H9 (cell line): ENCODE measurements around the gene ARFGAP1. TPM values are rescaled to one million over a fixed set of nuclear protein-coding genes. Genes with fewer than 3 reads are reported as not detected.

Source experiments
- DNase-seq: peaks from one replicate; pipeline ENCODE4 v3.0.0-alpha.2; 2017
- H2AFZ ChIP-seq: one replicate; pipeline ENCODE4 v1.6.1; 2013; ENCODE audit warnings: mild to moderate bottlenecking, low read length, control low read depth, moderate library complexity
- H2AK5ac ChIP-seq: 2 replicates; pipeline ENCODE4 v1.6.1; 2013; ENCODE audit warnings: low read length, control low read depth, mixed read lengths; ENCODE audit not compliant: insufficient read length
- H2BK120ac ChIP-seq: one replicate; pipeline ENCODE4 v1.6.1; 2013; ENCODE audit warnings: low read depth, mild to moderate bottlenecking, low read length, control low read depth, inconsistent platforms; ENCODE audit not compliant: poor library complexity, severe bottlenecking
- H2BK12ac ChIP-seq: 2 replicates; pipeline ENCODE4 v1.6.1; 2013; ENCODE audit warnings: low read length, control low read depth, mixed read lengths, low read depth; ENCODE audit not compliant: insufficient read length
- H2BK15ac ChIP-seq: 2 replicates; pipeline ENCODE4 v1.6.1; 2013; ENCODE audit warnings: low read depth, low read length, control low read depth
- H2BK20ac ChIP-seq: one replicate; pipeline ENCODE4 v1.6.1; 2013; ENCODE audit warnings: low read depth, mild to moderate bottlenecking, low read length, control low read depth, inconsistent platforms; ENCODE audit not compliant: poor library complexity, severe bottlenecking
- H2BK5ac ChIP-seq: 2 replicates; pipeline ENCODE4 v1.6.1; 2013; ENCODE audit warnings: low read length, control low read depth, mixed read lengths; ENCODE audit not compliant: insufficient read length
- H3K14ac ChIP-seq: 2 replicates; pipeline ENCODE4 v1.6.1; 2013; ENCODE audit warnings: low read length, control low read depth; ENCODE audit not compliant: insufficient read depth
- H3K18ac ChIP-seq: 2 replicates; pipeline ENCODE4 v1.6.1; 2013; ENCODE audit warnings: low read depth, mild to moderate bottlenecking, mixed read lengths, low read length, control low read depth; ENCODE audit not compliant: insufficient read length
- H3K23ac ChIP-seq: 2 replicates; pipeline ENCODE4 v1.6.1; 2013; ENCODE audit warnings: low read length, control low read depth, mixed read lengths, low read depth; ENCODE audit not compliant: insufficient read length
- H3K23me2 ChIP-seq: 2 replicates; pipeline ENCODE4 v1.6.1; 2013; ENCODE audit warnings: low read depth, mild to moderate bottlenecking, mixed read lengths, low read length, control low read depth; ENCODE audit not compliant: insufficient read length, poor library complexity, severe bottlenecking
- H3K27ac ChIP-seq: 2 replicates; pipeline ENCODE4 v1.5.1; 2013; ENCODE audit warnings: low read length, control low read depth, mixed read lengths, low read depth; ENCODE audit not compliant: insufficient read length
- H3K27me3 ChIP-seq: 2 replicates; pipeline ENCODE4 v1.6.1; 2013; ENCODE audit warnings: low read length, control low read depth, inconsistent platforms; ENCODE audit not compliant: insufficient read depth
- H3K4ac ChIP-seq: 2 replicates; pipeline ENCODE4 v1.6.1; 2013; ENCODE audit warnings: low read depth, mild to moderate bottlenecking, control low read depth, inconsistent platforms, low read length, moderate library complexity
- H3K4me1 ChIP-seq: 2 replicates; pipeline ENCODE4 v1.6.1; 2013; ENCODE audit warnings: low read length, control low read depth, inconsistent platforms; ENCODE audit not compliant: insufficient read depth
- H3K4me2 ChIP-seq: 2 replicates; pipeline ENCODE4 v1.6.1; 2013; ENCODE audit warnings: low read length, control low read depth, mixed read lengths; ENCODE audit not compliant: insufficient read length, insufficient read depth
- H3K56ac ChIP-seq: 2 replicates; pipeline ENCODE4 v1.6.1; 2013; ENCODE audit warnings: low read depth, mild to moderate bottlenecking, mixed read lengths, low read length, control low read depth; ENCODE audit not compliant: insufficient read length
- H3K79me1 ChIP-seq: 2 replicates; pipeline ENCODE4 v1.6.1; 2013; ENCODE audit warnings: low read depth, mild to moderate bottlenecking, moderate library complexity, low read length, control low read depth, inconsistent platforms; ENCODE audit not compliant: insufficient read depth, poor library complexity, severe bottlenecking
- H3K79me2 ChIP-seq: 2 replicates; pipeline ENCODE4 v1.6.1; 2013; ENCODE audit warnings: low read length, control low read depth, inconsistent platforms; ENCODE audit not compliant: insufficient read depth
- H3K9ac ChIP-seq: 2 replicates; pipeline ENCODE4 v1.6.1; 2013; ENCODE audit warnings: low read length, control low read depth, mixed read lengths; ENCODE audit not compliant: insufficient read length; ENCODE audit errors: extremely low read depth
- H3K9me3 ChIP-seq: one replicate; pipeline ENCODE4 v1.6.1; 2013; ENCODE audit warnings: low read depth, low read length, inconsistent platforms; ENCODE audit not compliant: control insufficient read depth
- H3T11ph ChIP-seq: one replicate; pipeline ENCODE4 v1.6.1; 2013; ENCODE audit warnings: mild to moderate bottlenecking, low read length, control low read depth, inconsistent platforms
- H4K20me1 ChIP-seq: one replicate; pipeline ENCODE4 v1.6.1; 2013; ENCODE audit not compliant: control insufficient read depth, insufficient read length, insufficient read depth
- H4K5ac ChIP-seq: 2 replicates; pipeline ENCODE4 v1.6.1; 2013; ENCODE audit warnings: low read depth, mild to moderate bottlenecking, mixed read lengths, low read length, control low read depth; ENCODE audit not compliant: insufficient read length
- H4K8ac ChIP-seq: replicated peaks from 2 replicates; pipeline ENCODE4 v1.6.1; 2013; ENCODE audit warnings: low read length, control low read depth, mixed read lengths, low read depth; ENCODE audit not compliant: insufficient read length
- H4K91ac ChIP-seq: 2 replicates; pipeline ENCODE4 v1.6.1; 2013; ENCODE audit warnings: low read depth, mild to moderate bottlenecking, moderate library complexity, mixed read lengths, low read length, control low read depth; ENCODE audit not compliant: insufficient read length
- H3K27ac Mint-ChIP-seq, 3 experiments: 2 replicates in 2 of 3; 3 replicates in 1 of 3; pipeline ENCODE4 v1.8.0; 2020 to 2021; ENCODE audit warnings: mixed read lengths in 3 of 3, mild to moderate bottlenecking in 1 of 3, moderate library complexity in 1 of 3
- H3K27me3 Mint-ChIP-seq: 2 replicates; pipeline ENCODE4 v1.8.0; 2021; ENCODE audit warnings: low read depth, mild to moderate bottlenecking, moderate library complexity, mixed read lengths
- H3K36me3 Mint-ChIP-seq, 3 experiments: 2 replicates in 2 of 3; 3 replicates in 1 of 3; pipeline ENCODE4 v1.8.0; 2020 to 2021; ENCODE audit warnings: low read depth in 3 of 3, mixed read lengths in 3 of 3; ENCODE audit not compliant: insufficient read depth in 1 of 3
- H3K4me1 Mint-ChIP-seq, 2 experiments: 2 replicates each; pipeline ENCODE4 v1.8.0; 2020; ENCODE audit warnings: mixed read lengths in 2 of 2
- H3K4me3 Mint-ChIP-seq, 2 experiments: 2 replicates in 1 of 2; 3 replicates in 1 of 2; pipeline ENCODE4 v1.8.0; 2020 to 2021; ENCODE audit warnings: mild to moderate bottlenecking in 2 of 2, mixed read lengths in 2 of 2, moderate library complexity in 1 of 2
- H3K9me3 Mint-ChIP-seq, 2 experiments: 2 replicates in 1 of 2; 3 replicates in 1 of 2; pipeline ENCODE4 v1.8.0; 2020; ENCODE audit warnings: mild to moderate bottlenecking in 2 of 2, mixed read lengths in 2 of 2, moderate library complexity in 1 of 2
- CTCF ChIP-seq: fragments of 200-600 bp; sonication (generic); conservative IDR thresholded peaks from 3 replicates; pipeline ENCODE4 v1.8.0; 2021; ENCODE audit warnings: antibody characterized with exemption, mild to moderate bottlenecking
- WGBS: extraction: QIAGEN DNeasy Blood & Tissue Kit; methylation state at CpG from one replicate; pipeline ENCODE4 v1.1.7; 2013; ENCODE audit warnings: missing lambda C conversion rate, low lambda C conversion rate, mixed read lengths; ENCODE audit not compliant: insufficient read length; ENCODE audit errors: extremely low coverage; 5-methylcytosine and 5-hydroxymethylcytosine counted together
- total RNA-seq: library from RNA; stranded (reverse); gene quantifications from 2 replicates; pipeline ENCODE4 v1.2.1, GENCODE V29; 2021

Gene ARFGAP1
- total RNA-seq, 1 experiment from 2014 or later, result 114 TPM

GRCh38 chr20:63295422-63295821, 22.8 kb downstream of the ARFGAP1 start:
- no peaks in the 10 kb centered on the region for H3K36me3 Mint-ChIP-seq
- H3K27me3 ChIP-seq, result no peaks in the 10 kb centered on the region
- H2BK5ac ChIP-seq, result no peak overlapping the region
- H4K5ac ChIP-seq, result no peak overlapping the region
- H3K4ac ChIP-seq, result no peak overlapping the region
- H3K27me3 Mint-ChIP-seq, result peaks cover 17% of the 10 kb centered on the region
- no peaks in the 10 kb centered on the region for H3K9me3 Mint-ChIP-seq
- H4K8ac ChIP-seq, result no peak overlapping the region
- no peak overlapping the region for H2BK12ac ChIP-seq
- no peaks in the 10 kb centered on the region for H3K79me1 ChIP-seq
- no peaks in the 10 kb centered on the region for H3K79me2 ChIP-seq
- peak overlapping the region; percentile 19 for H3K4me2 ChIP-seq
- no peak overlapping the region for H2BK20ac ChIP-seq
- TF ChIP-seq CTCF, result no peak
- peak overlapping the region in 2 of 3 experiments; percentile 28 to 87; a peak in 2 of 7 replicates for H3K27ac Mint-ChIP-seq
- WGBS, result no CpG with 5 or more reads among the region's 17 CpGs
- no peak overlapping the region for H3K27ac ChIP-seq
- DNase-seq, result no peak
- H3K4me1 Mint-ChIP-seq, result peaks cover 7 to 25% of the 10 kb centered on the region in 2 experiments
- no peak overlapping the region for H3K9ac ChIP-seq
- no peaks in the 10 kb centered on the region for H4K20me1 ChIP-seq
- no peaks in the 10 kb centered on the region; the same call in 1 of the 2 replicates for H3K4me1 ChIP-seq
- no peak overlapping the region for H3K23ac ChIP-seq
- H3K14ac ChIP-seq, result no peak overlapping the region
- H3K18ac ChIP-seq, result no peak overlapping the region
- H3K9me3 ChIP-seq, result no peaks in the 10 kb centered on the region
- H3T11ph ChIP-seq, result no peak overlapping the region
- H4K91ac ChIP-seq, result no peak overlapping the region
- H2BK15ac ChIP-seq, result no peak overlapping the region
- no peak overlapping the region for H2AK5ac ChIP-seq
- no peak overlapping the region for H2BK120ac ChIP-seq
- no peaks in the 10 kb centered on the region for H3K23me2 ChIP-seq
- H3K4me3 Mint-ChIP-seq, result peak overlapping the region in 1 of 2 experiments; percentile 60; a peak in 1 of 5 replicates
- no peak overlapping the region for H2AFZ ChIP-seq
- no peak overlapping the region for H3K56ac ChIP-seq
